ENCODE measurements around the gene DDX6.

DDX6 gene

DNA sequence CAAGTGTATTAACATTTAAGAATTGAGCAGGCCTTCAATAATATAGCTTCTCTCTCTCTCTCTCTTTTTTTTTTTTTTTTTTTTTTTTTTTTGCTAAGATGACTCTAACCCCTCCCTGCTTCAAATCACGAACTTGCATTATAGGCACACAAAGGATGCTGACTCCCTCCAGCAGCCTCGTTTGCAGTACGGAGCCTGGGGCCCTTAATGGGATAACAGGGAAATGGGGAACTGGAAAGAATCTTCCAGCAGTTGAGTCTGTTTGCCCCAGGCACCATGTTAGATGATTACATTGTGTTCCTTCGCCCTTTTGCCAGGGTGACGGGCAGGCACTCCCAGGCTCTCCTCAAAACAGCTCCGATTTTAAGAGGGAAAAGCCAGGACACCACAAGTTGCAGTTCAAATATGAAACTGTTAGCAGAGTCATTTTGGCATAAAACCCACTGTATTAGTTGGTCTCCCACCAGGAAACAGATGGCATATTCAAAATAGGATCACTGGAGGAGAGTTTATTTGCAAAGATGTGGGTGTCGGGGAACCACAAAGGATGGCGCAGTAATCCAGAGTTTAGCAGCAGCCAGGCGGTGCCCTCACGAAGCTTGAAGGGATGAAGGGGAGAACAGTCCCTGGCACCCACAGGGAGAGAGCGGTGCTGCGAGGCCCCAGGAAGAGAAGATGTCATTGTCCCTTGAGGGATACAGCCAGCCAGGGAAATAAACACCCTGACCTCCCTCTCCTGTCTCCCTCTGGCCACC, 85.0 kb downstream of the DDX6 start:
- in situ Hi-C loops (cut with MboI; ENCODE audit: low sequenced_read_pairs) = no loop called here

DNA sequence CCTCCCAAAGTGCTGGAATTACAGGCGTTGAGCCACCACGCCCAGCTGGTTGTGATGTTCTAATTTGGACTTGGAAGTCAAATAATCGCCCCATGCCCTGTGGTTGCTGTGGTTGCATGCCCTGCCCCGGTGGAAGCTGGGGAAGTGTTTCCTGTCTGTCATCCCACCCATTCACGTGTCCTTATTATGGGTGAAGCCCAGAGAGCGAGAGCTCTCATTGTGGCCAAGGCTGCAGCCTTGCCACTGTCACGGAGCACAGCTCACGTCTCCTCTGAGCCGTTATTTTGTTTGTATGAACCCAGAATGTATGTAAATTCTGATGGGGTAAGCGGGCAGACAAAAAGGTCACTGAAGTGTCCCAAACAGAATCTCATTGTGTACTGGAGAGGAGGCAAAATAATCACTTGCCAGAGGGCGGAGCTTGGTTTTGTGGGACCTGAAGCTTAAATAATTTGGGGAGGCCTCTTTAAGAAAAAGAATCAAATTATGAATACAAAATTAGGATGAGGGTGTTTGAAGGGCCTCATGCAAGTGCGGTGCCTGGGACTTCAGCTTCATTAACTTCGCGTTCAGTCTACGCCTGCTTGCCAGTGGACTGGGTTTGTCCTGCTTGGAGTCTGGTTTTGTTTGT, 85.7 kb downstream of the DDX6 start:
- in situ Hi-C loops (cut with MboI; ENCODE audit: low sequenced_read_pairs) = no loop called here

DNA sequence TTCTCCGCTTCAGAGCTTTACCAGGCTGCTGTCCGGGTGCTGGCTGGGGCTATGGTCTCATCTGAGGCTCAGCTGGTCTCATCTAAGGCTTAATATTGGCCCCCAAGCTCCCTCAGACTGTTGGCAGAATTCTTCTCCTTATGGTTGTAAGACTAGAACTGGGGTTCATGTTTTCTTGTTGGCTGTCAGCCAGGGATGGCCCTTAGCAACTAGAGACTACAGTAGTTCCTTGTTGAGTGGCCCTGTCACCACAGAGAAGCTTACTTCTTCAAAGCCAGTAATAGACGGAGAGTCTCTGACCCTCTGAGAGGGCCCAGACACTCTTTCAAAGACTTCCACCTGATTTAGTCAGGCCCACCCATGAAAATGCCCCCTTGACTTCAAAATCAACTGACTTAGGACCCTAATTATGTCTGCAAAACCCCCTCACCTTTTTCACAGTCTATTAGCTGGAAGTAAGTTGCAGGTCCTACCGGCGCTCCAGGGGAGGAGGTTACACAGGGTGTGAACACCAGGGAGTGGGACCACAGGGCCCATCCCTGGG, 87.3 kb downstream of the DDX6 start:
- in situ Hi-C loops (cut with MboI; ENCODE audit: low sequenced_read_pairs) = no loop called here

DNA sequence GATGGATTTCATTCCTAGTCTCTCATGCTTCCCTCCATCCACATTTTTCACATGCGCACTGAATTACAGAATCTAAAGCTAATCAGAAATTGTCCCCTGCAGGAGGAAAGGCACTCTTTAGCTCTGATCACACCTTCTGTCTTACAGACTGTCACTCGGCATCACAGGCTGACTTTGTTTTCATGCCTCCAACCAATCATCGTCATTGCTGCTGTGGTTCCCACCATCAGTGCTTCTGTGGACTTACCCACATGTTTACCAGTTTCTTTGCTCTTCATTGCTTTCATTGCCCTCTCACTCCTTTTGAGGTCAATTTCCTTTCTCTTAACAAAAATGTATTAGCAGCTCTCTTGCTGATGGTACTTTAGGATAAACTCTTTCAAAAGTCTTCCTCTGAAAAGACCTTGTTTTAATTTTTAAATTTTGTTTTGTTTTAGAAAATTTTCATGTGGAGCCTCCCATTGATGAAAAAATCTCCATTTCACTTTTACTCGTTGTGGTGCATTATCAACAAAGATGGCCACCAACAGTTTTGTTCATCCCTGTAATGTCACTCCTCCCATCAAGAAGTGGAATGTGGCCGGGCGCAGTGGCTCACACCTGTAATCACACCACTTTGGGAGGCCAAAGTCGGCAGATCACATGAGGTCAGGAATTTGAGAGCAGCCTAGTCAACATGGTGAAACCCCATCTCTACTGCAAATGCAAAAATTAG, 91.3 kb downstream of the DDX6 start:
- in situ Hi-C loops (cut with MboI; ENCODE audit: low sequenced_read_pairs) = loop anchor here (25.0 kb wide), 1 partner anchor 263 kb away; the partner anchor contains the start of genes FOXR1 and UPK2
